GM10266 (cell line): ENCODE measurements around the gene ENTPD8.

Experiments used
- DNase-seq: peaks from one replicate; pipeline ENCODE4 v3.0.0; 2012; ENCODE audit errors: extremely low spot score
- CTCF ChIP-seq: IDR thresholded peaks from 2 replicates; pipeline ENCODE4 v1.5.1; 2012; ENCODE audit warnings: mild to moderate bottlenecking, low read depth; ENCODE audit not compliant: control insufficient read depth, insufficient read depth; ENCODE audit errors: missing control alignments

The ENTPD8 gene

GRCh38 chr9:137449931-137450538 is 8.9 kb upstream of the ENTPD8 start:
- DNase-seq, result no peak
- no peak for TF ChIP-seq CTCF

DNA sequence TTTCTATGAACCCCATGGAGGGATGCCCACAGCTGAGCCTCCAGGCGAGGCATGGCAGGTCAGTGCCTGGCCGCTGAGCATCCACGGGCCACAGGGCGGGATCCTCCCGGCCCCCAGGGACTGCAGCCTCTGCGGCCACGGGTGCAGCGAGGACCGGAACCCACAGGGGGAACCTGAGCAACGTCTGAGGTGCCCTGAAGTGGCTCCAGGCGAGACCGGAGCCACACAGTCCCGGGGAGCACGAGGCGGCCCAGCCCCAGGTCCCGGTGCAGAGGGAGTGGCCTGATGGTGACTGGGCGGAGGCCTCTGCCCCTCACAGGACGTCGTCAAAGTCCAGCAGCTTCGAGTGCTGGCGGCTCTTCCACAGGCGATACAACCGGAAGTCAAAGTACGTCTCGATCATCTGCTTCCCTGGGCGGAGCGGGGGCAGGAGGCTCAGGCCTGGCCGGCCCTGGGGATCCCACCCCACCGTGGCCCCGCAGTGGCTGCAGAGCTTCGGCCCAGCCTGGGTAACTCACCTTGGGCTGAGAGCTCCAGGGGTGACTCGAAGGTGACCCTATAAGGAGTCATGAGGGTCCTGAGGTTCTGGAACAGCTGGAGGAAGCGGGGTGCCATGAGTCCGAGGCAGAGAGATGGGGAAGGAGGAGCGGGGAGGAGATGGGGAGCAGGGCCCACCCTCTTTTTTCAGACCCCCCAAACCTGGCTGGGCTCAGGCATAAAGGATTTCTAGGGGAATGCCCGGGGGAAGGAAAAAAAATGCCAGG is 8.1 kb upstream of the ENTPD8 start:
- no peak for DNase-seq
- TF ChIP-seq CTCF, result no peak

DNA sequence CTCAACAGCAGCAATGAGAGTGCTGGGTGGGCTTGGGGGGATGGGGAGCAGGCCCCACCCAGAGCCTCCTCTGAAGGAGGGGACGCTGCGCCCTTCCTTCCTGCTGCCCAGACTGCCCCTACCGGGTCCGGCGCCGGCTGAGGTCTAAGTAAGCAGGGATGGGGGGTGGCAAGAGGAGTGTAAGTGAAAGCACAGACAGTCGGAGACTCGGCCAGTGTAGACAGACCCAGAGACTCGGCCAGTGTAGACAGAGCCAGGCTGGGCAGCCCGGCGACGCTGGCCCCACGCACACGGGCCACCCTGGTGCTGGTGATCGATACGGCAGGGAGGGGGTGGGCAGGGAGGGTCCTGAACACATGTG is 7.4 kb upstream of the ENTPD8 start:
- TF ChIP-seq CTCF, result no peak
- no peak for DNase-seq

DNA sequence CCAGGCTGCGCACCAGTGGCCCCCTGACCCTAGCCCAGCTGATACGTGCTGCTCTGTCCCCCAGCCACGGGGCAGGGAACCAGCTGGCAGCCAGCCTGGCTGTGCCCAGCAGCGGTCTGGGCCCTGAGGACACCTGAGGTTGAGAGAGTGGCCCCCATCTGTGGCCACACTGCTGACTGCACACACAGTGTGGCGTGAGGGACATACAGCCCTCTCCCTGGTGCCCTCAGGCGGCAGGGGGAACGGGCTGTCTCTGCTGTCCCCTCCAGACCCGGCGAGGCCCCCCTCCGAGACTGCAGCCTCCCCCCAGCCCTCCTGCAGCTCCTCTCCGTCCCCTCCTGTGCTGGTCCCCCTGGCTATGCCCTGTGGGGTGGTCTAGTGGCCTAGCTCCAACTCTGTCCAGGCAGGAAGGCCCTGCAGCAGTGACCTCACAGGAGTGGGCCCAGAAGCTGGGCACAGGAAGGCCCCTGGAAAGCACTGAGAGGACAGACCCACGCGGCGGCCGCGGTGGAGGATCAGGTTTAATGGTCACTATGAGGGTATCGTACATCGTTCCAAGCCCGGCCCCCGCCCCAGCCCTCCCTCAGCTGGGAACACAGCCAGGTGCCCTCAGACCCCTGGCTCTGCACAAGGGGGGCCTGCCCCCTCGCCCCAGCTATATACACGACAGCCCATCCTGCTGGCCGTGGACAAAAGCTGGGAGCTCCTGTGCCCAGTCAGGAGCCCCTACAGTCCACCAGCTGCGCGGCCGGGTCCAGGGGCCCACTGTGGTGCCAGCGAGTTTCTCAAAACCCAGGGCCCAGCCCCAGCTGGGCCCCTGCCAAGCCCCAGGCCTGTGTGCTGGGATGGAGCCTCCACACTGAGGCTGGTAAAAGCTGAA is 6.8 kb upstream of the ENTPD8 start:
- DNase-seq, result no peak
- no peak for TF ChIP-seq CTCF

DNA sequence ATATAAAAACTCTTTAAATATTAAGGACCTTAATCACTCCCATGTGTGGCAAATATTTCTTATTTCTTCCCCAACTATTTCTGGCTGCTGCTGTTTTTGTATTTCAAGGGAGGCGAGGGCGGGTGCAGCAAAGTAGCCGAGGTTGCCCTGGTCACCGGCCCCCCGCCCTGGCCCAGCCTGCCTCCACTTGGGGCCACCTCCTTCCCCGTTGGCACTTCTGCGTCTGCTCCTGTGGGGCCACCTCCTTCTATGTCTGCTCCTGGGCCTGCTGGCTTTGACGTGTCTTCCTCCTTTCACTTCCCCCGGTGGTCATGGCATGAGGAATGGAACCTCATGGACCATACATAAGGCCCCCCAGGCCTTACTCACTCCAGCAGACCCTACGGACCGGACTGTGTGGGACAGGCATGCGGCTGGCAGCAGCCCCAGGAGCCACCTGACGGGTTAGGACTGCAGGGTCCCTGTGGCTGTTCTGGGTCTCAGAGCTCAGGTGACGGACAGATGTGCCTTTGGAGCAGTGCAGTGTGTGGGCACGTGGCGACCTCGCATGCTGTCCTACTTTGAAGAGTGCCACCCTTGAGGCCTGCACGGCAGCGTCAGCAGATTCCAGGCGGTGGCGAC is 5.8 kb upstream of the ENTPD8 start:
- no peak for TF ChIP-seq CTCF
- DNase-seq, result no peak

GRCh38 chr9:137445930-137446431 is 4.8 kb upstream of the ENTPD8 start:
- DNase-seq, result no peak

More at GRCh38 chr9:137445930-137446431, 4.8 kb upstream of the ENTPD8 start:
- TF ChIP-seq CTCF, result no peak
